ENCODE results near the gene TMEM158.

Gene TMEM158

DNA sequence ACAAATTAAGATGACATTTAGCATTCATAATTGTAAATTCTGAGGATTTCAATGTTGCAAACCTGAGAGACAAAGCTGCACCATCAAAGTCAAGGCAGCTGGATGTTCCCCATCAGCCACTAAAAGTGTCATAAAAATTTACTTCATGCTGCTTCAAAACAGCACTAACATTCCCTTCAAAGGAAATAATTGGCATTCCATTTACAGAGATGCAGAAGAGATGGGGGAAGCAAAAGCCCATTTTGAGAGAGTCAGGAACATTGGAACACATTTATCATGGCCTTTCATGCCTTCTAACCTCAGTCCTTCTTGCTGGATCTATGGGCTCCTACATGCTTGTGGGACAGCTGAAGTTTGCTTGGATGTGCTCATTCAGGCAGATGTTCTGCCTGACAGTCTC, 6.4 kb upstream of the TMEM158 start:
- no peak for DNase-seq (ENCODE audit: low read depth in 3 of 3)

DNA sequence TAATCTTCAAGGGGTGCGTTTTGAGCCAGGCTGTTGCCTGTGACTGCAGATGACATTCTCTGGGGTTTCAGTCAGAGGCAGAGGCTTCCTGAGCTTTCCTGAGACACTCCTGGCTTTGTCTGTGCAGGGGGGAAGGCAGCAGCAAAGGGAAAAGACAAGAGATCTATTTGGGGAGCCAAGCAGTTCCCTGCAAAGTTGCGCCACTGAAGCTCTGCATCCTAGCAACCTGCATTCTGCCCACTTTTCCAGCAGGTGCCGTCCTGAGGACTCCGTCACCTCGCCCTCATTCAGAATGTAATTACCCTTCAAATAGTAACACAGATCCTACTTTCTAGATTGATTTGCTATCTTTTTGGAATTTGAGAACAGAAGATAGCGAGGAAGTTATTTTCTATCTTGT, 1.9 kb upstream of the TMEM158 start:
- no peak for DNase-seq (ENCODE audit: low read depth in 3 of 3)

DNA sequence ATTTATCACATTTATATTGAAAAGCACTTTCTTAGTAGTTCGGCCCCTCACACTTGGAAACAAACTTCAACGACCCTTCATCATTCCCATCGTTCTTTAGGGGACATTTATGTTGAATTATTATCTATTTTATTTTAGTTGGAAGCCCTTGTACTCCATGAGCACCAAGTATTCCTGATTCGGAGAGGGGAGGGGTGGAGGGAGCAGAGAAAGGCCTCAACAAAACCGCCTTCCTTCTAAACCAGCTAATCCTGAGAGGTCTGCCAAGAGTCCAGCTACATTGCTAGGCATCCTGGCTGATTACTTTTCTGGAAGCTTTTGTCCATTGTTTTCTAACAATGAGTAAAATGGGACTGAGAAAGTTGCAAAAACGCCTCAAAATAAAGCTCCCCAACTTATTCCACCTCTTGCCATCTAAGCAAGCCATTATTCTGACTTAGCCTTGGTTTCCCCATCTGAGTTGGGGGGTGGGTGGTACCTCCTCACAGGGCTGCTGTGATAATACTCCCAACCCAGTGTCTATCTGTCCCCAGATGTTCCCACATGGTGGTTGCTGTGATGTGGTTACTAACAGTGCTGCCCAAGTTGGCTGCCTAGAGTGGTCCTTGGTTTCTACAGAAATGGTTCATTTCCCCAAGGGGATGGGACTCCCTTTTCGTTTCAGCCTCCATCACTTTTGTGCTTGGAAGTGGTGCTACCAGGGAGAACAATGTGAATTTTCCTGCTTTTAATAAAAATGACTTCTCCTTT, 1.2 kb upstream of the TMEM158 start:
- DNase-seq (ENCODE audit: low read depth in 3 of 3), result no peak

- DNase-seq (ENCODE audit: low read depth in 3 of 3), result peak in 1 of 3 donors; percentile 22
Measured at GRCh38 chr3:45225465-45226205, 452 bp downstream of the TMEM158 start.

DNA sequence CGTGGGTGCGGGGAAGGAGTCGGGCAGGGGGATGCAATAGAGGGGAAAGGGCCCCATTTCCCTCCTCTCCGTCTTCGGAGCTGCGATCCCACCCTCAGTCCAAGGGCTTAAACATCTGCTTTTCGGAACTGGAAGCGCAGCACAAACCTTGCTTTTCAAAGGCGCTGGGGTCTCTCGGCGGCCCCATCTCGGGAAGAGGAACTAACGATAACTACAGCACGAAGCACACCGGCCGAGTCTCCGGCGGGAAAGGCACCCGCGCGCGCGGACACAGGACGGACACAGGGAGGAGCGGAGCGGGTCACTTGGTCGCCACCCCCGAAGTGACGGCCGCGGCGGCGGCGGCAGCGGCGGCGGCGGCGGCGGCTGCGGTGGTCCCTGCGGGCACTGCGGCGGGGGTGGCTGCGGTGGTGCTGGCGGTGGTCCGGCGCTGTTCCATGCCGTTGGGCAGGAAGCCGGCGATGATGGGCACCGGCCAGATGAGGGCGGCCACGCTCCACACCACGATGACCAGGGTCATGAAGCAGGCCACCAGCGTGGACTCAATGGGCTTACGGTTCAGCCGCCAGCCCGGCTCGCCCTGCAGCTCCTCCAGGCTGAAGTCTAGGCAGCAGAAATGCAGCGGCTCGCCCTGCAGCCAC, 1.1 kb downstream of the TMEM158 start:
- peak in 1 of 3 donors; percentile 9 for DNase-seq (ENCODE audit: low read depth in 3 of 3)

DNA sequence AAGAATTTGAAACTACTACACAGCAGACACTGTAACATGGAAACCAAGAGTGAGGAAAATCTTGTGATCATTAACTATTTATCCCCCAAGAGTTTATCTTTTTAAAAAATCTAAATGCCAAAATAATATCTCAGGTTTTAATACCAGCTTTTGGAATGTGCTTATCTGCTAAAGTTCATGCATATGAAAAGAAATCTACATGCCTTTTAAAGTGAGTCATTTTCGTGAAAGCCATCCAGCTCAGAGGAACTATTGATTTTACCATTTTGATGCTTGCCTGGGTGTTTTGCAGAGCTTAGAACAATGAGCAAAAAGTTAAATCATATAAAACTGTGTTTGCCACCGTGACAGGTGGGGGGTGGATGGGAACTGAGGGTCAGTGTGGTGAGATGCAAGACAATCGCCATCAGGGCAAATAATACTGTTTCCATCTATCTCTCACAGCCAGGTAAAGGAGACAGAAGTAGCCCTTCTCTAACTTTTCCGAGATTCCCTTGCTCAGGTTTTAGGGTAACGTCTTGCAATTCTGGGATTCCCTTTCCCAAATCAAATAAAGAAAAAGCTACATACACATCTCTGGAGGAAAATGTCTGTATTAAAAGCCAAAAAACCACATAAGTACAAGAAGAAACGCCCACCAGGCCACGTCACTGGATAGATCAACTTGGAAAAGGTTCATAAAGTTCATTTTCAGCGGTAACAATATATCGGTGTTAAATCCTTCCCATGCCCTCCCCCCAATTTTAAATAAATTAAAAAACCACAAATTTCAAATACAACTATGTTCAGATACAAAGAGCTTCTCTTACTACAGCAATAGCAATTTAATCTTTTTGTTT, 2.0 kb downstream of the TMEM158 start:
- peak in 1 of 3 donors; percentile 22 for DNase-seq (ENCODE audit: low read depth in 3 of 3)

- DNase-seq (ENCODE audit: low read depth in 3 of 3), result no peak
Measured at GRCh38 chr3:45219694-45220093, 6.4 kb downstream of the TMEM158 start.

- no peak for DNase-seq (ENCODE audit: low read depth in 3 of 3)
Measured at GRCh38 chr3:45218578-45219390, 7.3 kb downstream of the TMEM158 start.

DNA sequence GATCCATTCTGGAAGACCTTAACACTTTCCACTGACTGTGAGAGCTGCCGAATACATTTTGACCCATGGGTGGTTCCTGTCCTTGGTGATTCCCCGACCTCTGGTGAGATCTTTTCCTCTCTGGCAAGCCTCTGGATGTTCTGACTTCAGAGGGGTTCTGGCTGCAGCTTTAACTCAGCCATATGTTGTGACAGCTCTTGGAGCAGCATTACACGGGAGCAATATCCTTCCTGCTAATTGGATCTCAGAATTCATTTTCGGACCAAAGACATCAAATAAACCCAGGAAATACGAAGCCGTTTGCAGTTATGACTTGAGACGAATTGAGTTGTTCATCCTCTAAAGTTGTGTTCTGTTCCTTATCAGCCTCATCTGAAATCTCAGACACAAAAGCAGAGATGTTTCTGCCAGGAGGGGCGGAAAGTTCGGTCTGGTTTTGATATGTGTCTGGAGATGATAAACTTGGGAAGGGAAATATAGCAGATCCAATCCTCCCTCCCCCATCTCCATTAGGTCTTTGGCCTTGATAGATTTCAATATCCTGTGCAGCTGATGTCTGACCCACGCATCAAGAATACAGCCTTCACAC, 10.0 kb downstream of the TMEM158 start:
- DNase-seq (ENCODE audit: low read depth in 3 of 3), result no peak

DNA sequence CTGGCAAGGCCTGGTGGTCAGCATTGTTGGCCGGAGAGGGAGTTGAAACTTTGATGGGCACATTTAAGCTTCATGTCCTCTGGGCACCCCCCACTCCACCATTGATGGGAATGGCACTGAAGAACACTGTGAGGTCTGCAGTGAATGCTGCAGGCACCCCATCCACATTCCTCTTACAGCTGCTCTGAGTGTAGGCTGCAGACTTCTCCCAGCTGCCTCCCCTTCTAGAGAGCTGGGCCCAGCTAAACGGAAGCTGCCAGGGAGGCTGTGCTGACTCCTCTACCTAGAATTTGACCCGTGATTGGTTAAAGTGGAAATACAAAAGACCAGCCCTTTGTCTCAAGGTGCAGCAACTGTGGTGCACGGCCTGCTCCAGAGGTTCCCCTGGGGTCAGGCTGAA, 10.6 kb downstream of the TMEM158 start:
- no peak for DNase-seq (ENCODE audit: low read depth in 3 of 3)

DNA sequence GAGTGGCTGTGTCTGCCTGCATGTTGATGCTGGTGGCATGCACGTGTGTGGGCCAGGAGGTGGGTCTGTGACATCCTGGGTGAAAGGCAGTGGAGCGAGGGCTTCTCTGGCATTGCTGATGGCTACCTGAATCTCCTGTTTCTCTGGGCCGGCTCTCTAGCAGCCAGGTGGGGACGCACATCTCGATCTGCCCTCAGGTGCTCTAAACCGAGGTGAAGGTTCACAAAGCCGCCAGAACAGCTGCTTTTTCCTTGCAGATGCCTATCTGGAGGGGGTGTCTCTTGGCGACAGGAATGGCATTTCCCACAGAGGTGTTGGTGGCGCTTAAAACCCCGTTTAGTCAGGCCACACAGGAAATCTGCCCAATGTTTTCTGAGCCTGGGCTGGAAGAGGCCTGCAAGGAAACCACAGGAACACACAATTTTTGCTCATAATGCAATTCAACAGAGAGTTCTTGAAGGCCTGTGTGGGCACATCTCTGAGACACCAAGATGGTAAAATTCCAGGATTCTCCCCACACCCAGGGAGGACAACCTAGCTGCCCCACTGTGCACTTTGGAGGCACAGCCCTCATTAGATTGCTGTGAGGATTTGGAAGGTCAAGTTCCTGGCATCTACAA, 11.9 kb downstream of the TMEM158 start:
- no peak for DNase-seq (ENCODE audit: low read depth in 3 of 3)

- no peak for DNase-seq (ENCODE audit: low read depth in 3 of 3)
Measured at GRCh38 chr3:45212095-45212468, 14.0 kb downstream of the TMEM158 start.

DNA sequence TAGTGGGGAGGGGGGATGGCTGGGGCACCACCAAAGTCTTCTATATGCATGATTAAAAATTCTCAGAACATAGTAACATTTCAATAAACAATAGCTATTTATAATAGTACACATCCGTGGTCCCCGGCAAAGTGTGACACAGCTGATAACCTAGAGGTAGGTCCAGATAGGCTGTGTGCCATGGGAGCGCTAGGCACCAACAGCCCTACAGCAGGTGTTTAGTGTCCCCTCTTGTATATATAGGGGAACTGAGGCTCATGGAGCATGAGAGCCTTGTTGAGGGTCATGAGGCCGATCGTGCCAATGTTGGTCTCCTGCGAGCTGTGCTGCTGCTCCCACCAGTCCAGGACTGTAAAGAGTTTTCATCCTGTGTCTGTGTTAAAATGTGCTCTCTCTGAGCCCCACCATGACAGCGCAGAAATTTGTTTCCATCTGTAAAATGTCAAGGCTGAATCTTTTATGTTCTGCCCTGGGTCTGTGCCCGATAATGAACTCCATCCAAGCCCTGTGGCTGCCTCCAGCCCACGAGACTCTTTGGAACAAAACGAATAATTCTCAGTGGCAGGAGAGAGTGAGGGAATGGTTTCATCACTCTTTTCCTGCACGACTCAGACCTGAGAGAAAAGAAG, 14.5 kb downstream of the TMEM158 start:
- no peak for DNase-seq (ENCODE audit: low read depth in 3 of 3)

DNA sequence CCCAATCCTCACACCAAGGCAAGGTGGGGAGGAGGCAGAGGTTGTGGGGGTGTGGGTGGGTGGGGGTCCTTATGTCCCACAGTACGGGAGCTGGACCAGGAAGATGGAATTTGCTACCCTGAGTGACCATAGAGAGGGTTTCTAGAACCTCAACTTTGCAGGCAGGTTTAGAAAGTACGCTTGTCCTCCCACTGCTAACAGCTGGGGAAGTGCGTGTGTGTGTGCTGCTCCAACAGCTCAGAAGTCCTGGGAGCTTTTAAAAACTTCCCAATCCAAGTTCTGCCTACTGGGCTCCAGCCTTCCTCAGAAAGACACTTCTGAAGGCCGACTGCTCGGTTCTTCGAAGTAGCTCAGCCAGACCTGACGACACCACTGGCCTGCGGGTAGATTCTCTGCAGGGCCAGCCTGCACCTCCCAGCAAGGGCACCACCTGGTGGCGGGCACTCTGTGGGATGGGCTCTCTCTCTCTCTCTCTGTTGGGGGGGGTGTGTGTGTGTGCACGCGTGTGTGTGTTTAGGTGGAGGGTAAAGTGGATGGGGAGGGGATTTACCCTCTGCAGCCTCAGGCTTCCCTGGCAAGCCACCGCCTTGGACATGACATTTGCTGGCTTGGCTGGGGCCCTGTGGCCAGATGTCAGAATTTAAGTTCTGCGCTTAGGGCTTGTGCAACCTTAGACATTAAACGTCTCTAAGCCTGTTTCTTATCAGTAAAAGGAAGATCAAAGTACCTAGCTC, 15.6 kb downstream of the TMEM158 start:
- peak; percentile 55 to 74 (median 69) for DNase-seq (ENCODE audit: low read depth in 3 of 3)

- DNase-seq (ENCODE audit: low read depth in 3 of 3), result no peak
Measured at GRCh38 chr3:45209526-45209925, 16.6 kb downstream of the TMEM158 start.

DNA sequence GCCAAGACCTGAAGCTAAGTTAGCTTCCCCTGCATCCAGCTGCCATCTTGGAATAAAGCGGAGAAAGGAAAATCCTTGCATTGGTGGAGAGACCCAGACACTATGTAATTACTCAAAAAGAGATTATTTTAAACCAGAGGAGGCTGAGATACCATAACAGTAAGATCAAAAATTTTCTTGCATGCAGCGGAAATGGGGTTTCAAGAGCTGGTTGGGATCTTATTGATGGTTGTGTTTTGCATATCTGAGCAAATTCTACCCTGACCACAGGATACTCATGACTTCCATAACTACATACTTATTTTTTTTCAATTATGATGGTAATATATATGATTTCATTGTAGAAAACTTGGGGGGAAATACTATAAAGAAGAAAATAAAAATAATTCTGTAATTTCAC, 17.5 kb downstream of the TMEM158 start:
- no peak for DNase-seq (ENCODE audit: low read depth in 3 of 3)

DNA sequence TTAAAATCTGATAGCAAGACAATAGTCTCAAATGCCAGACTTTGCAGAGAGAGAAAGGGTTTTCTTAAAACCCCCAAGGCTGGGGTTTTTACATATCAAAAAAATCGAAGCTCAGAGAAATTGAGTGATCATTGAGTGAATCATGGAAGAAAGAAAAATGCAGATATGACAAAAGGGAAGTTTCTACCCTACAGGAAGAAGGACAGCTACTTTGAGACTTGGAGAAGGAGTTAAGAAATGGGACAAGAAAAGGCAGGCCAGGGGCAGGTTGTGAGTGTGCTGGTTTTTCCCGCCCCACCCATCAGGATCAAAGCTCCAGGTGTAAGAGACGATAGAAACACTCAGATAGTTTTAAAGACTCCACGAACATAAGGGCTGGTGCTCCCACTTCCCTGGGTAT, 18.6 kb downstream of the TMEM158 start:
- no peak for DNase-seq (ENCODE audit: low read depth in 3 of 3)

- no peak for DNase-seq (ENCODE audit: low read depth in 3 of 3)
Measured at GRCh38 chr3:45205126-45205525, 21.0 kb downstream of the TMEM158 start.

GRCh38 chr3:45204136-45204535, 22.0 kb downstream of the TMEM158 start:
- no peak for DNase-seq (ENCODE audit: low read depth in 3 of 3)
